ENCODE data around the gene MCM3AP. TPM values are rescaled to one million over a fixed set of nuclear protein-coding genes. Genes with fewer than 3 reads are reported as not detected.

Gene MCM3AP
- polyA plus RNA-seq (2014; cell fraction: cytosol; rRNA removed) = 56.0 and 66.0 TPM in 2 replicates
- polyA plus RNA-seq (2014; cell fraction: nucleus; rRNA removed) = 98.8 and 146 TPM in 2 replicates

GRCh38 chr21:46285206-46285661 lies at the start of gene MCM3AP:
Gene MCM3AP (minus strand): TSS chr21:46285611. CDS start chr21:46285286, 325 bp downstream.
- no peak for DNase-seq (ENCODE audit: low spot score)

DNA sequence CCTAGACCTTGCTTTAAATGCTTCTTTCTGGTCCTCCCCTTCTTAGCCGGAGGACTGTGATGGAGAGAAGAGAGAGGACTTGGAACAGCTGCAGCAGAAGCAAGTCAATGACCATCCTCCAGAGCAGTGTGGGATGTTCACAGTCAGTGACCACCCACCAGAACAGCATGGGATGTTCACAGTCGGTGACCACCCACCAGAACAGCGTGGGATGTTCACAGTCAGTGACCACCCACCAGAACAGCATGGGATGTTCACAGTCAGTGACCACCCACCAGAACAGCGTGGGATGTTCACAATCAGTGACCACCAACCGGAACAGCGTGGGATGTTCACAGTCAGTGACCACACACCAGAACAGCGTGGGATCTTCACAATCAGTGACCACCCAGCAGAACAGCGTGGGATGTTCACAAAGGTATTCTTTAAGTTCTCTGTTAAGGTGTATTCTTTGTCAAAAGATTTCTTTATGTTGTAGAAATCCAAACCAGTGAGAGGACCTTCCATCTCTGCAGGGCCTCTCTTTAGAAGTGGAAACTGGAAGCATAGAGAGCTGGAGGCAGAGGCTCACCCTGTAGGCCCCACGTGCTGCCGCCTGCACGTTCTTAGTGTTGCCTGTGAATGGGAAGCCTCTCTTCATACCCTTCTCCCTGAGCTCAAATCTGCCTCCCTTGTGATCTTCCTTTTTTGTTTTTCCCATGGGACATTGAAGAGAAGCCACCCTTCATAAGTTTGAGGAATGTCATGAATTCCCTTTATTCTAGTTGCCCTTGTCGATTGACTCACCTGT lies 49.1 kb upstream of the MCM3AP start:
- DNase-seq (ENCODE audit: low spot score) = no peak

DNA sequence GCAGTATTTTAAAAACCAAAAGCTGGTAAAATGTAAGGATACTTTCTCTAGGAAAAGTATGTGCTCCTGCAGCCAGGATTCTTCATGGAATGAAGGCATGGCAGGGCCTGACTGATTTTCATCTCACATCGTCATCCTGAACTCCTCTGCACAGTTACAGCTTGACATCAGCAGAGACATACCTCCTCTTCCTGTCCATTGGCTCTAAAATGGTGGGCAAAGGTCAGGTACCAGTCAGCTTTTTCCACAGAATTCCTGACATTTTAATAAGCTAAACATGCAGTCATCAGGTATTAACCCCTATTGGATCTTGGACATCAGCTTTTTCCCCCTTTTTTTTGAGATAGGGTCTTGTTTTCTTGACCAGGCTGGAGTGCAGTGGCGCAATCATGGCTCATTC lies 44.4 kb upstream of the MCM3AP start:
- no peak for DNase-seq (ENCODE audit: low spot score)

DNA sequence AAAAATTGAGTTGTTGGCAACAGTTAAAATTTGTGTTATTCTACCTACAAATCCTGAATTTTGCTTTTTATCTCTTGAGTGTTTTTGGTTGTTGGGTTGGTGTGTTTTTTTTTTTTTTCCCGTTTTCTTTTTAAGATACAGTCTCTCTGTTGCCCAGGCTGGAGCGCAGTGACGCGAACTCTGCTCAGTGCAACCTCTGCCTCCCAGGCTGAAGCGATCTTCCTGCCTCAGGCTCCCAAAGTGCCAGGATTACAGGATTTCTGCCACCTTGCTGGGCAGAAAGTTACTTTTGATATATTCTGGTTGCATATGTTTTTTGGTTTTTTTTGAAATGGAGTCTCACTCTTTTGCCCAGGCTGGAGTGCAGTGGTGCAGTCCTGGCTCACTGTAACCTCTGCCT lies 42.7 kb upstream of the MCM3AP start:
- no peak for DNase-seq (ENCODE audit: low spot score)

GRCh38 chr21:46327711-46328110 lies 42.3 kb upstream of the MCM3AP start:
- DNase-seq (ENCODE audit: low spot score) = no peak

GRCh38 chr21:46326110-46326703 lies 40.8 kb upstream of the MCM3AP start:
- DNase-seq (ENCODE audit: low spot score) = no peak

DNA sequence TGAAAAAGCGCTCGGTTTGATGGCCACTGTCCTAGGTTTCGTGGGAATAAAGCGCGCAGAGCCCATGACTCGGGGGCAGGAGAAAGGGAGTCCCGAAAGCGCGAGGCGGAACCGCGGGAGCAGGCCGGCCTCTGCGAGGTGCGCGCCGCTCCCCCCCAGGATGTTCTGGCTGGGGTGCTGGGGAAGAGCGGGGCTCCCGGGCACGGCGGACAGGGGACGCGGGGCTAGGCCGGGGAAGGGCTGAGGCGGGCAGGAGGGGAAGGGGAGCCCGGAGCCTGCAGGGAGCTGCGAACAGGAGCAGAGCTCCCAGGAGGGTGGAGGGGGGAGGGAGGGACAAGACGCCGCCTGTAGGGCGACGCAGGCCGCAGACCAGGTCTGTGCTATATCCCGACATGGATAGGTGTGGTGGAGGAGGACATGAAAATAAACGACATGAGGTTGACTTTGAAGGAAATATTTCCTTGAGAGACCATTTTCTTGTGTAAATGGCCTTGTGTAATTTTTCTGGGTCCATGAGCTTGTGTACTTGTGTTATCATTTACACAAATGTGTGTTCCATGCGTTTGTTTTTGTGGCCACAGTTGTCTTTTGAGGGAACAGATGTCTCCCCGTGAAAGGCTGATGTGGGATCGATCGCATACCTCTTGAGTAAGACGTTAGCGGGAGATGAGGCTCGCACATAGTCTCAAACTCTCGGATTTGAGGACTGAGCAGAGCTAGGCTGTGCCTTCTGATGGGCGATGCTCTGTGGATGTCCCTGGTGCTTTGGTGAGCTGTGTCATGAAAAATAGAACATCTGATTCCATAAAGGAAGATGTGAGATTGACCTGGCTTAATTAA lies 39.9 kb upstream of the MCM3AP start:
- DNase-seq (ENCODE audit: low spot score) = peak; percentile 68

DNA sequence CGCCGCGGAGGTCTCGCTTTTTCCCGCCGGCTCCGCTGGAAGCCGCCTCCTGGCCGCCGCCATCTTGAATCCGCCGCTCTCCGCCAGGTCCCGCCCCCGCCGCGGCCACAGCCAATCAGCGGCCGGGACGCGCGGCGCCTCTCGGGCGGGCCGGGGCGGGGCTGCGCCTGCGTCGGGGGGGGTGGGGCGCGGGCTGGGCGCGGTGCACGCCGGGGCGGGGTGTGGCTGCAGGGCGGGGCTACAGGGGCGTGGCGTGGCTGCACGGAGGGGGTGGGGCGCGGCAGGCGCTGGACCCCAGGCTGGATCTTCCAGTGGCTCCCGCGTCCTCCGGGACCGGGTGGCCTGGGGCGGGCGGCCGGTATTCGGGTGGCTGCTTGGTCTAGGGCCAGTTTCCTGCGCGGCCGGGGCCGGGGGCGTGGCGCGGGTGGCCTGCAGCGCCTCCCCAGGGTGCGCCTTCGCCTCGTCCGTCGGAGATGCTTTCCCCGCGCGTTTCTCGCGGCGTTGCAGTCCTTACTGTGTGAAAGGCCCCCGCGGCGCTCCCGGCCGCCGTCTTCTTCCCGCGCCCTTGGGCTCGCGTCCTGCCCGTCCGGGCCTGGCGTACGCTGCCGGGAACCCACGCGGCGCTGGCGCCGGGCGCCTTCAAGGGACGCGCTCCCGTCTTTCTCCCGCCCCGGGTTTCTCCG lies 39.1 kb upstream of the MCM3AP start:
- peak; percentile 79 for DNase-seq (ENCODE audit: low spot score)

- DNase-seq (ENCODE audit: low spot score) = peak; percentile 96
These were observed 38.4 kb upstream of the MCM3AP start, which contains the start of the genes C21orf58 and PCNT for GRCh38 chr21:46323710-46324389. Gene C21orf58 (minus strand): TSS chr21:46323870. CDS start chr21:46322738, 1,132 bp downstream. Gene PCNT (plus strand): TSS chr21:46324156. CDS start chr21:46324229, 73 bp downstream.

DNA sequence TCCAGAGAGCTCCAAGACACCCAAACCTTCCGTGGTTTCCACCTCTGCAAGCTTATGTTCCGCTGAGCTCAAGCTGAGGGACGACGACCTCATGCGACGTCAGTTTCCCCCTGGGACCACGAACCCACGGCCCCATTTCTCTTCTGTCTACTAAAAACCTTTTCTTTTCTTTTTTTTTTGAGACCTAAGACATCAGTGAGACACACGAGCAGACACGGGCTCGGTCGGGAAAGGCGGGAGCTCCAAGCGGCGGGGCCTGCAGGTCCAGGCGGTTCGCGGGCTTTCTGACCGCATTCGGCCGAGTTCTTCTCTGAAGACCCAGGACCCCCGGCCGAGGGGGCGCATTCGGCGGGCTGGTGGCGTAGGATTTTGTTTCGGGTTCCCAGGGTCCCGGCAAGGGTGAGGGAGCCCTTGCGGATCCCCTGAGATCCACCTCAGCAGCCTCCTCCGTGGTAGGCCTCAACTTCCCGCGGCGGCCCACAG lies 37.9 kb upstream of the MCM3AP start:
- no peak for DNase-seq (ENCODE audit: low spot score)

GRCh38 chr21:46322351-46323226 lies 37.2 kb upstream of the MCM3AP start:
- no peak for DNase-seq (ENCODE audit: low spot score)

DNA sequence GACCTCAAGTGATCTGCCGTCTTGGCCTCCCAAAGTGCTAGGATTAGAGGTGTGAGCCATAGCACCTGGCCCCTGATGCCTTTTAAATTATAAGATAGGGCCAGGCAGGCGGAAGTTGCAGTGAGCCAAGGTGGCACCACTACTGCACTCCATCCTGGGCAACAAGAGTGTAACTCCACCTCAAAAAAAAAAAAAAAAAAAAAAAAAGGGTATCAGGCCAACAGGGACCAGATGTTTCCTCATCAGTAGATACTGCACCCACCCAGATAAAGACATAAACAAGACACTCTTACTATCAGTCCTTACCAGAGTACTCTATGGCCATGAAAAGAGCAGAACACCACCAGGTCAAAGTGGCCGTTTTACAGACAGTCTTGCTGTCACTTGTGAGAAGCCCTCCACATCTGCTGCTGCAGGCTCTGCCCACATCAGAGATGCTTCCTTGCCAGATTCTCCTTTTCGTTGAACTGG lies 35.0 kb upstream of the MCM3AP start:
- peak; percentile 37 for DNase-seq (ENCODE audit: low spot score)

DNA sequence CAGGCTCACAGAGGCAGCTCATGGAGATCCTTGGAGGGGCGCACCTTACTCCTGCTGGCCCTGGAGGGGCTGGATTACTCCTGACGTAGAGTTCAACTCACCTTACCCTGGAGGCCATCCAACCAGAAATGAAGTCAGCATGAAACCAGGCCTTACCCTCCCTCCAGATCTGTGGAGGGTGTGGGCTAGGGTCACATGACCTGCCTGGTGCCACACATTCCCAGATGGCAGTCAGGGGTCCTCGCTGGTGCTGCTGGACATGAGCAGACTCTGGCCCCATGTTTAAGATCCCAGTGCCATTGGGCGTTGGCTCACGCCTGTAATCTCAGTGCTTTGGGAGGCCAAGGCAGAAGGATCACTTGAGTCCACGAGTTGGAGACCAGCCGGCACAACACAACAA lies 33.8 kb upstream of the MCM3AP start:
- no peak for DNase-seq (ENCODE audit: low spot score)

GRCh38 chr21:46318464-46318845 lies 33.0 kb upstream of the MCM3AP start:
- DNase-seq (ENCODE audit: low spot score) = no peak

DNA sequence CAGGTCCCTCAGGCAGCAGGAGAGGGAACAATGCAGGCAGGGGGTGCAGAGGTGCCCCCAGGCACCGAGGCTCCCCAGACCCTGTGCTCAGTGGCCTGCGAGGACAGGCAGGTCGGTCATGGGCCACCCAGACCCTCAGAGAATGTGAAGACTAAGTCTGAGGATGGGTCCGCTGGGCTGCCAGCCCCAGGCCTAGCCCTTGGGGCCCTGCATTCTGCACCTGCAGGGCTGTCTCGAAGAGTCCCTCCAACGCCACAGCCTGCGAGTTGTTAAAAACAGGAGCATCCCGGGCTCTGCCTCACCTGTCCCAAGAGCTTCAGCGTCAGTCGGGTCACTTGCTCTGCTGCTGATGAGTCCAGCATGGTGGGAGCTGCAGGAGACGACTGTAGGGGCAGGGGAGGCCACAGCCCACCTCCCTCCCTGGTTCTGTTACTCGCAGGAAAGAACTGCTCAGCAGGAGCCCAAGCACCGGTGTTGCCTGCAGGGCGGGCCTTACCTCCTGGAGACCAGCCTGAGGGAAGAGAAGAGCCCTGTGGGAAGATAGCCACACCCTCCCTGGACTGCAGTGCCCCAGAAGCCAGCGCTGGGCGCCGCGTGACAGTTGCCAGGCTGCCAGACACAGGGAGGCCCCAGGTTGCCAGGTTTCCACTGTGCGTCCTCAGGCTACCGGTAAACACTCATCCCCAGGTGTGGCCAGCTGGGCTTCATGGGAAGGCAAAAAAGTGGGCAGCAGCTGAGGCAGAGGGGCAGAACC lies 32.5 kb upstream of the MCM3AP start:
- no peak for DNase-seq (ENCODE audit: low spot score)

GRCh38 chr21:46316708-46317324 lies 31.4 kb upstream of the MCM3AP start:
- no peak for DNase-seq (ENCODE audit: low spot score)

- DNase-seq (ENCODE audit: low spot score) = no peak
These were observed 29.1 kb upstream of the MCM3AP start for GRCh38 chr21:46314441-46315020.

- DNase-seq (ENCODE audit: low spot score) = no peak
These were observed 27.5 kb upstream of the MCM3AP start for GRCh38 chr21:46312949-46313348.
